Endothelial cell of umbilical vein (primary cell): ENCODE measurements around the gene KCNH8. TPM values are rescaled to one million over a fixed set of nuclear protein-coding genes. Genes with fewer than 3 reads are reported as not detected.

Experiments used
- BruUV-seq: library from RNA; stranded (reverse); fragments of 400-500 nt; replicated peaks from 2 replicates; lab custom pipeline; 2021; lab: Mats Ljungman, UMichigan
- CTCF ChIA-PET: fragments of 300-600, 350-600 bp; sonication (Branson Sonifier 250); formaldehyde crosslinking; loops from one replicate; lab custom pipeline; 2021; ENCODE audit warnings: antibody characterized with exemption, inconsistent platforms; lab: Charles Lee
- POLR2A ChIA-PET: fragments of 300-600, 350-600 bp; sonication (Branson Sonifier 250); formaldehyde crosslinking; loops from one replicate; lab custom pipeline; 2021; ENCODE audit warnings: antibody characterized with exemption, inconsistent platforms; lab: Charles Lee
- DNase-seq: peaks from one replicate; pipeline ENCODE4 v3.0.0-alpha.2; 2011; ENCODE audit warnings: low read depth, low spot score
- FAIRE-seq: peaks from 2 replicates; lab custom pipeline; 2011; peaks lifted over from hg19 to GRCh38; lab: Jason Lieb, UNC
- H2AFZ ChIP-seq: 2 replicates; pipeline ENCODE4 v1.6.0; 2012; ENCODE audit warnings: low read depth, low read length, control low read depth, inconsistent platforms
- H3K27ac ChIP-seq: 2 replicates; pipeline ENCODE4 v1.5.1; 2011; ENCODE audit warnings: low read depth, mild to moderate bottlenecking, control low read depth, low read length, moderate library complexity; ENCODE audit not compliant: insufficient read depth
- H3K27me3 ChIP-seq, 2 experiments: 2 replicates each; pipeline versions ENCODE4 v1.6.0 to v1.6.1; 2011; ENCODE audit warnings: low read length in 2 of 2, mixed read lengths in 1 of 2; ENCODE audit not compliant: control insufficient read depth in 2 of 2, insufficient read depth in 2 of 2
- H3K36me3 ChIP-seq, 2 experiments: 2 replicates in 1 of 2; 3 replicates in 1 of 2; pipeline ENCODE4 v1.5.1; 2011; ENCODE audit warnings: low read length in 2 of 2, mild to moderate bottlenecking in 1 of 2, moderate library complexity in 1 of 2; ENCODE audit not compliant: control insufficient read depth in 2 of 2, insufficient read depth in 2 of 2; ENCODE audit errors: extremely low read depth in 1 of 2
- H3K4me1 ChIP-seq: 3 replicates; pipeline ENCODE4 v1.5.1; 2011; ENCODE audit warnings: mild to moderate bottlenecking, low read length; ENCODE audit not compliant: control insufficient read depth, insufficient read depth; ENCODE audit errors: extremely low read depth
- H3K4me2 ChIP-seq: 2 replicates; pipeline ENCODE4 v1.6.1; 2011; ENCODE audit warnings: low read length, control low read depth, mixed read lengths; ENCODE audit not compliant: insufficient read depth
- H3K4me3 ChIP-seq, 3 experiments: fragments of 200-600 bp in 1 of 3; sonication (generic), shearing (Covaris generic) in 1 of 3; replicated peaks in 1 of 3; 2 replicates each; pipeline ENCODE4 v1.5.1; 2011 to 2016; ENCODE audit warnings: control low read depth in 3 of 3, low read length in 3 of 3, mild to moderate bottlenecking in 2 of 3, inconsistent platforms in 1 of 3, low read depth in 1 of 3, moderate library complexity in 1 of 3; ENCODE audit not compliant: insufficient read depth in 1 of 3
- H3K79me2 ChIP-seq: 2 replicates; pipeline ENCODE4 v1.6.0; 2012; ENCODE audit warnings: low read length, inconsistent platforms; ENCODE audit not compliant: control insufficient read depth, insufficient read depth
- H3K9ac ChIP-seq: replicated peaks from 2 replicates; pipeline ENCODE3; 2011; ENCODE audit warnings: low read length, control low read depth; ENCODE audit not compliant: insufficient read depth; ENCODE audit errors: extremely low read depth
- H3K9me1 ChIP-seq: replicated peaks from 3 replicates; pipeline ENCODE4 v1.6.0; 2011; ENCODE audit warnings: mild to moderate bottlenecking, low read length; ENCODE audit not compliant: control insufficient read depth, insufficient read depth; ENCODE audit errors: extremely low read depth
- H3K9me3 ChIP-seq: replicated peaks from 2 replicates; pipeline ENCODE4 v1.5.1; 2012; ENCODE audit warnings: low read length, inconsistent platforms; ENCODE audit not compliant: control insufficient read depth, insufficient read depth
- H4K20me1 ChIP-seq: replicated peaks from 2 replicates; pipeline ENCODE3; 2011; ENCODE audit warnings: mild to moderate bottlenecking, low read length; ENCODE audit not compliant: control insufficient read depth, insufficient read depth; ENCODE audit errors: extremely low read depth
- EZH2 ChIP-seq: IDR thresholded peaks from 2 replicates; pipeline ENCODE4 v1.6.1; 2012; ENCODE audit warnings: borderline replicate concordance, low read depth, mild to moderate bottlenecking, moderate library complexity, low read length, inconsistent platforms; ENCODE audit not compliant: severe bottlenecking
- FOS ChIP-seq: IDR thresholded peaks from 2 replicates; pipeline ENCODE4 v1.6.1; 2011; ENCODE audit warnings: mild to moderate bottlenecking, low read length, moderate library complexity, borderline replicate concordance; ENCODE audit not compliant: insufficient read depth
- GATA2 ChIP-seq: IDR thresholded peaks from 2 replicates; pipeline ENCODE4 v1.7.0; 2011; ENCODE audit warnings: low read depth, mild to moderate bottlenecking, moderate library complexity, mixed read lengths, low read length; ENCODE audit not compliant: insufficient read length, insufficient read depth
- JUN ChIP-seq: IDR thresholded peaks from 2 replicates; pipeline ENCODE4 v1.6.1; 2011; ENCODE audit warnings: borderline replicate concordance, low read depth; ENCODE audit not compliant: insufficient read length, insufficient read depth
- POLR2A ChIP-seq: IDR thresholded peaks from 2 replicates; pipeline ENCODE4 v1.6.1; 2012; ENCODE audit warnings: low read depth, mild to moderate bottlenecking, control low read depth, low read length
- dilution Hi-C: fragments of 300-500 bp; cut with MboI; formaldehyde crosslinking; loops from one replicate; pipeline ENCODE4 v1.15.0; 2019; ENCODE audit warnings: low sequenced_read_pairs; ENCODE audit not compliant: extremely low pct_ligation_motif_present
- intact Hi-C: fragments of 100-400 bp; cut with micrococcal nuclease; formaldehyde crosslinking; loops from one replicate; pipeline ENCODE4 v1.10.0; 2022
- polyA plus RNA-seq, 4 experiments: library from polyadenylated mRNA; depleted of rRNA in 3 of 4; stranded (reverse) in 3 of 4; unstranded in 1 of 4; fragments of >200 nt; gene quantifications; 2 replicates each; pipeline versions ENCODE4 v1.2.1 to v1.2.3, GENCODE V29; 2011 to 2012; ENCODE audit warnings: missing spikeins in 1 of 4
- total RNA-seq: library from RNA; stranded (reverse); gene quantifications from 2 replicates; pipeline ENCODE4 v1.2.3, GENCODE V29; 2021
- TF ChIP-seq, protein P1 (sequence below), 2 donors: IDR thresholded peaks; 1 replicate in 1 of 2; 2 replicates in 1 of 2; pipeline ENCODE4 v1.5.1; 2011; ENCODE audit warnings: low read length in 2 of 2, mild to moderate bottlenecking in 2 of 2, moderate library complexity in 2 of 2, control low read depth in 1 of 2, inconsistent platforms in 1 of 2, low read depth in 1 of 2; ENCODE audit not compliant: insufficient read depth in 1 of 2; ENCODE audit errors: extremely low read depth in 1 of 2
- TF ChIP-seq, protein P2 (sequence below): IDR thresholded peaks from 2 replicates; pipeline ENCODE4 v1.6.1; 2011; ENCODE audit not compliant: insufficient read depth, insufficient read length

KCNH8 gene
- total and polyA plus RNA-seq, 2 donors (not counting 3 experiments of a cell fraction or from before 2014, with no cell fraction given): not detected

DNA sequence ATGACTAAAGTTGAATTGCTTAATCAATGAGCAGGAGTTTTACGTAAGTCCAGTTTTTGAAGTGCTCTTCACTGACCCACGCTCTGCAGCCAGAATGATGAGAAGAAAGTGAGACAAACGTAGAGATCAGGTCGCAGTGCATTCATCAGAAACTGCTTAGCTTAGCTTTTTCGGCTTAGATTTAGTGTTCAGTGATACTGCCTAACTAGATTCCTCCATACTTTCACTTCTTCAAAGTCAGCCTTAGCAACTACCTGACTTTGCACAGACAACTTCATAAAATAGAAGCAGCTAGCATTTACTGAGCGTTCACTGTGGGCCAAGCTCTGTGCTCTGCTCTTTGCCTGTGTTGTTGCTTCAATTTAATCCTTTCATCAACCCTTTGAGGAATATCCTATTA is 116.1 kb downstream of the KCNH8 start:
- dilution Hi-C loops (no loop called here), intact Hi-C loops (no loop called here)
- Histone ChIP-seq H3K27ac (no peak overlapping the region), H3K4me1 (no peaks in the 10 kb centered on the region), H3K9me1 (no peaks in the 10 kb centered on the region), H3K9ac (no peak overlapping the region), H3K4me3 (no peak overlapping the region), H3K36me3 (no peaks in the 10 kb centered on the region), H2AFZ (no peak overlapping the region), H3K27me3 (no peaks in the 10 kb centered on the region), H3K4me2 (no peak overlapping the region), H3K79me2 (no peaks in the 10 kb centered on the region), H4K20me1 (no peaks in the 10 kb centered on the region), H3K9me3 (peaks cover 2% of the 10 kb centered on the region)
- FAIRE-seq (no peak), DNase-seq (no peak)
- POLR2A ChIA-PET: no interaction called here
- no TSS peak for BruUV-seq
- TF ChIP-seq POLR2A (no peak), FOS (no peak), JUN (no peak), EZH2 (no peak), GATA2 (no peak)
- TF ChIP-seq, protein P1, sequence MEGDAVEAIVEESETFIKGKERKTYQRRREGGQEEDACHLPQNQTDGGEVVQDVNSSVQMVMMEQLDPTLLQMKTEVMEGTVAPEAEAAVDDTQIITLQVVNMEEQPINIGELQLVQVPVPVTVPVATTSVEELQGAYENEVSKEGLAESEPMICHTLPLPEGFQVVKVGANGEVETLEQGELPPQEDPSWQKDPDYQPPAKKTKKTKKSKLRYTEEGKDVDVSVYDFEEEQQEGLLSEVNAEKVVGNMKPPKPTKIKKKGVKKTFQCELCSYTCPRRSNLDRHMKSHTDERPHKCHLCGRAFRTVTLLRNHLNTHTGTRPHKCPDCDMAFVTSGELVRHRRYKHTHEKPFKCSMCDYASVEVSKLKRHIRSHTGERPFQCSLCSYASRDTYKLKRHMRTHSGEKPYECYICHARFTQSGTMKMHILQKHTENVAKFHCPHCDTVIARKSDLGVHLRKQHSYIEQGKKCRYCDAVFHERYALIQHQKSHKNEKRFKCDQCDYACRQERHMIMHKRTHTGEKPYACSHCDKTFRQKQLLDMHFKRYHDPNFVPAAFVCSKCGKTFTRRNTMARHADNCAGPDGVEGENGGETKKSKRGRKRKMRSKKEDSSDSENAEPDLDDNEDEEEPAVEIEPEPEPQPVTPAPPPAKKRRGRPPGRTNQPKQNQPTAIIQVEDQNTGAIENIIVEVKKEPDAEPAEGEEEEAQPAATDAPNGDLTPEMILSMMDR (IDR thresholded peaks at IDR 0.05; ENCODE audit: extremely low read depth in 1 of 2, insufficient read depth in 1 of 2, low read depth in 1 of 2, low read length in 2 of 2): no peak
- TF ChIP-seq, protein P2, sequence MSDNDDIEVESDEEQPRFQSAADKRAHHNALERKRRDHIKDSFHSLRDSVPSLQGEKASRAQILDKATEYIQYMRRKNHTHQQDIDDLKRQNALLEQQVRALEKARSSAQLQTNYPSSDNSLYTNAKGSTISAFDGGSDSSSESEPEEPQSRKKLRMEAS: no peak
- CTCF ChIA-PET: no interaction called here
